ENCODE measurements around the gene MCC.

DNA sequence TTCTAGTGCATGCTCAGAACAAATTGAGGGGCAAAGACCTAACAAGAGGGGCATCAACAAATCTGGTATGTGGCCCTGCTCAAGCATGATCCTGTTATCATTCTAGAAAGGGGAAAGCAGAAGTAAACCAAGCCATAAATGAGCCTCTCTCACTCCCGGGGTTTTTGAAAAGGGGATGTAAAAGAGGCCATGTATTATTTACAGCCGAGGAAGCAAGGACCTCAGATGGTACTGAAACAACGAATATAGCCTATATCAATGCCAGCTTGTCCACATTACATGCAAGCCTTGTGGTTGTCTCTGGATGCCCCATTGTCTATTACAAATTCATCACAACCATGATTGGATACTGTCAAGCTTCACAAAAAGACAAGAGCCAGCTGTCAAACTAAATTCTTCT is 300.3 kb downstream of the MCC start:
- TF ChIP-seq, protein P1, sequence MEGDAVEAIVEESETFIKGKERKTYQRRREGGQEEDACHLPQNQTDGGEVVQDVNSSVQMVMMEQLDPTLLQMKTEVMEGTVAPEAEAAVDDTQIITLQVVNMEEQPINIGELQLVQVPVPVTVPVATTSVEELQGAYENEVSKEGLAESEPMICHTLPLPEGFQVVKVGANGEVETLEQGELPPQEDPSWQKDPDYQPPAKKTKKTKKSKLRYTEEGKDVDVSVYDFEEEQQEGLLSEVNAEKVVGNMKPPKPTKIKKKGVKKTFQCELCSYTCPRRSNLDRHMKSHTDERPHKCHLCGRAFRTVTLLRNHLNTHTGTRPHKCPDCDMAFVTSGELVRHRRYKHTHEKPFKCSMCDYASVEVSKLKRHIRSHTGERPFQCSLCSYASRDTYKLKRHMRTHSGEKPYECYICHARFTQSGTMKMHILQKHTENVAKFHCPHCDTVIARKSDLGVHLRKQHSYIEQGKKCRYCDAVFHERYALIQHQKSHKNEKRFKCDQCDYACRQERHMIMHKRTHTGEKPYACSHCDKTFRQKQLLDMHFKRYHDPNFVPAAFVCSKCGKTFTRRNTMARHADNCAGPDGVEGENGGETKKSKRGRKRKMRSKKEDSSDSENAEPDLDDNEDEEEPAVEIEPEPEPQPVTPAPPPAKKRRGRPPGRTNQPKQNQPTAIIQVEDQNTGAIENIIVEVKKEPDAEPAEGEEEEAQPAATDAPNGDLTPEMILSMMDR (IDR thresholded peaks at IDR 0.05): no peak
- TF ChIP-seq POLR2A (IDR thresholded peaks at IDR 0.05): no peak

Data from thyroid gland (tissue), 4 donors.